Natural killer cell treated with Interleukin-12 subunit alpha and Interleukin-12 subunit beta and Interleukin-15 and Interleukin-18, amount 100 ng/mL, for 72 hours (primary cell): ENCODE measurements around the gene ITGB8. TPM values are rescaled to one million over a fixed set of nuclear protein-coding genes. Genes with fewer than 3 reads are reported as not detected.
"Not testable (repeated sequence)": the region's sequence is repeated elsewhere in the genome, so short reads cannot be mapped to it uniquely, and the experiment has no call there.

ENCODE experiments used
- ATAC-seq, 2 donors: fragments of 150-1000 bp; cut with Tn5 transposase in 1 of 2; sonication (Bioruptor Pico), chemical (Tn5 transposase) in 1 of 2; 2 replicates each; pipeline ENCODE4 v1.10.0; 2021
- DNase-seq: peaks from one replicate; pipeline ENCODE4 v3.0.0; 2022; ENCODE audit warnings: low spot score
- H3K27ac Mint-ChIP-seq, 2 donors: 1 replicate in 1 of 2; 2 replicates in 1 of 2; pipeline ENCODE4 v1.8.0; 2022; ENCODE audit warnings: mixed read lengths in 2 of 2, mild to moderate bottlenecking in 1 of 2, moderate library complexity in 1 of 2
- H3K27me3 Mint-ChIP-seq, 2 donors: 1 replicate in 1 of 2; 2 replicates in 1 of 2; pipeline ENCODE4 v1.8.0; 2022; ENCODE audit warnings: mixed read lengths in 2 of 2
- H3K36me3 Mint-ChIP-seq: one replicate; pipeline ENCODE4 v1.8.0; 2022; ENCODE audit warnings: mixed read lengths
- H3K4me1 Mint-ChIP-seq, 2 donors: 1 replicate in 1 of 2; 2 replicates in 1 of 2; pipeline ENCODE4 v1.8.0; 2022; ENCODE audit warnings: low read depth in 2 of 2, mixed read lengths in 2 of 2, mild to moderate bottlenecking in 1 of 2
- H3K4me3 Mint-ChIP-seq: one replicate; pipeline ENCODE4 v1.8.0; 2022; ENCODE audit warnings: mixed read lengths
- H3K9me3 Mint-ChIP-seq: 2 replicates; pipeline ENCODE4 v1.8.0; 2022; ENCODE audit warnings: mixed read lengths
- total RNA-seq, 2 donors: library from RNA; stranded (reverse); gene quantifications; one replicate each; pipeline ENCODE4 v1.2.3, GENCODE V29; 2022

Gene ITGB8
- total RNA-seq, 2 donors from 2014 or later = 0.10 to 1.3 TPM

- ATAC-seq, H3K4me3 Mint-ChIP-seq, H3K36me3 Mint-ChIP-seq, H3K27ac Mint-ChIP-seq, H3K9me3 Mint-ChIP-seq, DNase-seq, H3K27me3 Mint-ChIP-seq, H3K4me1 Mint-ChIP-seq: not testable (repeated sequence)
Observed at GRCh38 chr7:20389192-20389591, 58.5 kb downstream of the ITGB8 start.

- ATAC-seq = no peak
- no peaks in the 10 kb centered on the region for H3K9me3 Mint-ChIP-seq
- H3K4me3 Mint-ChIP-seq = no peak overlapping the region
- H3K4me1 Mint-ChIP-seq = no peaks in the 10 kb centered on the region
- no peak for DNase-seq
- H3K36me3 Mint-ChIP-seq = no peaks in the 10 kb centered on the region
- H3K27ac Mint-ChIP-seq = no peak overlapping the region
- no peaks in the 10 kb centered on the region for H3K27me3 Mint-ChIP-seq
Observed at GRCh38 chr7:20393021-20393610, 62.4 kb downstream of the ITGB8 start.

GRCh38 chr7:20393616-20394015, 62.9 kb downstream of the ITGB8 start:
- no peaks in the 10 kb centered on the region for H3K36me3 Mint-ChIP-seq
- H3K27me3 Mint-ChIP-seq = no peaks in the 10 kb centered on the region
- H3K4me3 Mint-ChIP-seq = no peak overlapping the region
- ATAC-seq (no peak), DNase-seq (no peak)
- no peaks in the 10 kb centered on the region for H3K9me3 Mint-ChIP-seq
- no peaks in the 10 kb centered on the region for H3K4me1 Mint-ChIP-seq
- H3K27ac Mint-ChIP-seq = no peak overlapping the region

- H3K36me3 Mint-ChIP-seq = no peaks in the 10 kb centered on the region
- no peaks in the 10 kb centered on the region for H3K9me3 Mint-ChIP-seq
- DNase-seq (no peak), ATAC-seq (no peak)
- H3K4me3 Mint-ChIP-seq = no peak overlapping the region
- H3K4me1 Mint-ChIP-seq = no peaks in the 10 kb centered on the region
- H3K27me3 Mint-ChIP-seq = no peaks in the 10 kb centered on the region
- no peak overlapping the region for H3K27ac Mint-ChIP-seq
Observed at GRCh38 chr7:20394284-20394683, 63.6 kb downstream of the ITGB8 start.

- H3K27ac Mint-ChIP-seq = no peak overlapping the region
- H3K9me3 Mint-ChIP-seq = no peaks in the 10 kb centered on the region
Observed at GRCh38 chr7:20395104-20395503, 64.4 kb downstream of the ITGB8 start.

GRCh38 chr7:20395511-20395910, 64.8 kb downstream of the ITGB8 start:
- DNase-seq (no peak), ATAC-seq (no peak)
- Mint-ChIP-seq H3K4me3 (no peak overlapping the region), H3K36me3 (no peaks in the 10 kb centered on the region), H3K27me3 (no peaks in the 10 kb centered on the region), H3K27ac (no peak overlapping the region), H3K9me3 (no peaks in the 10 kb centered on the region), H3K4me1 (no peaks in the 10 kb centered on the region)

More at GRCh38 chr7:20395104-20395503, 64.4 kb downstream of the ITGB8 start:
- H3K4me3 Mint-ChIP-seq = no peak overlapping the region
- H3K36me3 Mint-ChIP-seq = no peaks in the 10 kb centered on the region
- ATAC-seq (no peak), DNase-seq (no peak)
- H3K4me1 Mint-ChIP-seq = no peaks in the 10 kb centered on the region
- H3K27me3 Mint-ChIP-seq = no peaks in the 10 kb centered on the region

GRCh38 chr7:20399521-20399920, 68.8 kb downstream of the ITGB8 start:
- Mint-ChIP-seq H3K9me3 (no peaks in the 10 kb centered on the region), H3K27ac (no peak overlapping the region), H3K4me1 (no peaks in the 10 kb centered on the region), H3K4me3 (no peak overlapping the region), H3K36me3 (no peaks in the 10 kb centered on the region), H3K27me3 (no peaks in the 10 kb centered on the region)
- DNase-seq (no peak), ATAC-seq (no peak)

GRCh38 chr7:20401861-20402746, 71.4 kb downstream of the ITGB8 start:
- Mint-ChIP-seq H3K9me3 (no peaks in the 10 kb centered on the region), H3K4me3 (no peak overlapping the region), H3K27ac (no peak overlapping the region), H3K4me1 (no peaks in the 10 kb centered on the region), H3K36me3 (no peaks in the 10 kb centered on the region), H3K27me3 (no peaks in the 10 kb centered on the region)
- ATAC-seq (no peak), DNase-seq (no peak)

- no peak for ATAC-seq
- H3K4me1 Mint-ChIP-seq = no peaks in the 10 kb centered on the region
- H3K9me3 Mint-ChIP-seq = no peaks in the 10 kb centered on the region
- DNase-seq = no peak
- no peak overlapping the region for H3K4me3 Mint-ChIP-seq
- H3K27me3 Mint-ChIP-seq = no peaks in the 10 kb centered on the region
- no peaks in the 10 kb centered on the region for H3K36me3 Mint-ChIP-seq
- no peak overlapping the region for H3K27ac Mint-ChIP-seq
Observed at GRCh38 chr7:20402747-20403230, 72.1 kb downstream of the ITGB8 start.

GRCh38 chr7:20403331-20403730, 72.6 kb downstream of the ITGB8 start:
- Mint-ChIP-seq H3K27me3 (no peaks in the 10 kb centered on the region), H3K4me3 (no peak overlapping the region), H3K36me3 (no peaks in the 10 kb centered on the region), H3K27ac (no peak overlapping the region), H3K9me3 (no peaks in the 10 kb centered on the region), H3K4me1 (no peaks in the 10 kb centered on the region)
- DNase-seq = no peak
- ATAC-seq = no peak

GRCh38 chr7:20404320-20404719, 73.6 kb downstream of the ITGB8 start:
- no peak overlapping the region for H3K4me3 Mint-ChIP-seq
- no peaks in the 10 kb centered on the region for H3K4me1 Mint-ChIP-seq
- ATAC-seq (no peak), DNase-seq (no peak)
- no peak overlapping the region for H3K27ac Mint-ChIP-seq
- H3K27me3 Mint-ChIP-seq = no peaks in the 10 kb centered on the region
- no peaks in the 10 kb centered on the region for H3K36me3 Mint-ChIP-seq
- H3K9me3 Mint-ChIP-seq = no peaks in the 10 kb centered on the region

- H3K4me1 Mint-ChIP-seq = no peaks in the 10 kb centered on the region
- no peaks in the 10 kb centered on the region for H3K36me3 Mint-ChIP-seq
- H3K4me3 Mint-ChIP-seq = no peak overlapping the region
- DNase-seq (no peak), ATAC-seq (no peak)
- H3K9me3 Mint-ChIP-seq = no peaks in the 10 kb centered on the region
- H3K27me3 Mint-ChIP-seq = no peaks in the 10 kb centered on the region
- H3K27ac Mint-ChIP-seq = no peak overlapping the region
Observed at GRCh38 chr7:20407585-20408466, 77.1 kb downstream of the ITGB8 start.

- Mint-ChIP-seq H3K9me3 (no peaks in the 10 kb centered on the region), H3K27me3 (no peaks in the 10 kb centered on the region), H3K36me3 (no peaks in the 10 kb centered on the region), H3K4me3 (no peak overlapping the region), H3K4me1 (no peaks in the 10 kb centered on the region), H3K27ac (no peak overlapping the region)
- ATAC-seq (no peak), DNase-seq (no peak)
Observed at GRCh38 chr7:20408467-20408826, 77.7 kb downstream of the ITGB8 start.

GRCh38 chr7:20409961-20410360, 79.3 kb downstream of the ITGB8 start:
- DNase-seq (no peak), ATAC-seq (no peak)
- H3K9me3 Mint-ChIP-seq = no peaks in the 10 kb centered on the region
- H3K4me1 Mint-ChIP-seq = no peaks in the 10 kb centered on the region
- H3K4me3 Mint-ChIP-seq = no peak overlapping the region
- no peak overlapping the region for H3K27ac Mint-ChIP-seq
- no peaks in the 10 kb centered on the region for H3K27me3 Mint-ChIP-seq
- H3K36me3 Mint-ChIP-seq = no peaks in the 10 kb centered on the region
